ENCODE measurements around the gene TMEM259. TPM values are rescaled to one million over a fixed set of nuclear protein-coding genes. Genes with fewer than 3 reads are reported as not detected.

The TMEM259 gene
- total and polyA plus RNA-seq, 2 of the 13 experiments (the other 11 are each of a cell fraction or from before 2014, with no cell fraction given): 64.7 to 164 TPM

DNA sequence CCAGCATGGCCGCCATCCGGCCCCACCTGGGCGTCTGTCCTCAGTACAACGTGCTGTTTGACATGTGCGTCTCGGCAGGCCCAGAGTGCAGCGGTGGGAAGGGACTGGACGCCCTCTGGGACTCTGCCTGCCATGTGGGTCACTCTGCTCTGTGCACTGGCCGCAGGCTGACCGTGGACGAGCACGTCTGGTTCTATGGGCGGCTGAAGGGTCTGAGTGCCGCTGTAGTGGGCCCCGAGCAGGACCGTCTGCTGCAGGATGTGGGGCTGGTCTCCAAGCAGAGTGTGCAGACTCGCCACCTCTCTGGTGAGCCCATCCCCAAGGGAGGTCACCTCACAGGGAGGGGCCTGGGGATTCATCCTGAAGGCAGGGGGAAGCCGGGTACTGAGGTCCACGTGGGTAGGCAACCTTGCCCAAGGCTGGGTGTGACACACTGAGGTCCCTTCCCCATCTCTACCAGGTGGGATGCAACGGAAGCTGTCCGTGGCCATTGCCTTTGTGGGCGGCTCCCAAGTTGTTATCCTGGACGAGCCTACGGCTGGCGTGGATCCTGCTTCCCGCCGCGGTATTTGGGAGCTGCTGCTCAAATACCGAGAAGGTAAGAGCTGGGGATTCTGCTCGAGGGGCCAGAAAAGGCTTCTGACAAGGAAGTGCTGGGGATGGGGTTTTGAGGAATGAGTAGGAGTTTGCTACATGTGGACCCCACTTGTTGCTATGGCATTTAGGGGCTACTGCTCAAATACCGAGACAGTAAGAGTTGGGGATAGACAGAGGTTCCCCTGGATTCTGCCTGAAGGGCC is 30.3 kb upstream of the TMEM259 start (continued):
- TF ChIP-seq FOXA3 (CRISPR knock-in tag; IDR thresholded peaks at IDR 0.05) (no peak; the same call in 1 of the 2 replicates), PRPF4 (IDR thresholded peaks at IDR 0.05; ENCODE audit: low read depth, low read length, poor library complexity, severe bottlenecking) (no peak), RBAK (CRISPR knock-in tag; IDR thresholded peaks at IDR 0.05) (peak; percentile 40; the same call in 1 of the 2 replicates), KDM5A (IDR thresholded peaks at IDR 0.05; ENCODE audit: borderline replicate concordance, low read length) (no peak), KAT2B (IDR thresholded peaks at IDR 0.05; ENCODE audit: borderline replicate concordance, low read depth, low read length) (no peak), ZNF777 (CRISPR knock-in tag; IDR thresholded peaks at IDR 0.05) (peak; percentile 88), ZNF644 (CRISPR knock-in tag; IDR thresholded peaks at IDR 0.05; ENCODE audit: low read depth) (no peak), MXI1 (IDR thresholded peaks at IDR 0.05; ENCODE audit: borderline replicate concordance, low read depth, low read length) (peak; percentile 72; the same call in 1 of the 3 replicates), TP53 (CRISPR knock-in tag; conservative IDR thresholded peaks at IDR 0.05) (0 out of 2 replicates have a peak, but pooled peaks have one; percentile 43), ZNF282 (IDR thresholded peaks at IDR 0.05; ENCODE audit: partially characterized antibody) (no peak), ZNF552 (CRISPR knock-in tag; IDR thresholded peaks at IDR 0.05; ENCODE audit: borderline replicate concordance) (no peak), ZSCAN25 (CRISPR knock-in tag; IDR thresholded peaks at IDR 0.05) (peak; percentile 69; the same call in 1 of the 2 replicates), FOXM1 (CRISPR knock-in tag; IDR thresholded peaks at IDR 0.05) (no peak)
- TF ChIP-seq, protein P1, sequence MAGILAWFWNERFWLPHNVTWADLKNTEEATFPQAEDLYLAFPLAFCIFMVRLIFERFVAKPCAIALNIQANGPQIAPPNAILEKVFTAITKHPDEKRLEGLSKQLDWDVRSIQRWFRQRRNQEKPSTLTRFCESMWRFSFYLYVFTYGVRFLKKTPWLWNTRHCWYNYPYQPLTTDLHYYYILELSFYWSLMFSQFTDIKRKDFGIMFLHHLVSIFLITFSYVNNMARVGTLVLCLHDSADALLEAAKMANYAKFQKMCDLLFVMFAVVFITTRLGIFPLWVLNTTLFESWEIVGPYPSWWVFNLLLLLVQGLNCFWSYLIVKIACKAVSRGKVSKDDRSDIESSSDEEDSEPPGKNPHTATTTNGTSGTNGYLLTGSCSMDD (CRISPR knock-in tag; IDR thresholded peaks at IDR 0.05): peak; percentile 93; the same call in 1 of the 2 replicates
- TF ChIP-seq, protein P2, sequence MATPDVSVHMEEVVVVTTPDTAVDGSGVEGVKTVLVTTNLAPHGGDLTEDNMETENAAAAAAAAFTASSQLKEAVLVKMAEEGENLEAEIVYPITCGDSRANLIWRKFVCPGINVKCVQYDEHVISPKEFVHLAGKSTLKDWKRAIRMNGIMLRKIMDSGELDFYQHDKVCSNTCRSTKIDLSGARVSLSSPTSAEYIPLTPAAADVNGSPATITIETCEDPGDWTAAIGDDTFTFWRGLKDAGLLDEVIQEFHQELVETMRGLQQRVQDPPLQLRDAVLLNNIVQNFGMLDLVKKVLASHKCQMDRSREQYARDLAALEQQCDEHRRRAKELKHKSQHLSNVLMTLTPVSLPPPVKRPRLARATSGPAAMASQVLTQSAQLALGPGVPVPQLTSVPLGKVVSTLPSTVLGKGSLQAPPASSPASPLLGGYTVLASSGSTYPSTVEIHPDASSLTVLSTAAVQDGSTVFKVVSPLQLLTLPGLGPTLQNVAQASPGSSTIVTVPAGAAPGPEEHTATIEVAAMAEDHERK (CRISPR knock-in tag; IDR thresholded peaks at IDR 0.05; ENCODE audit: low read depth): no peak; the same call in 1 of the 2 replicates
- TF ChIP-seq, protein P3, sequence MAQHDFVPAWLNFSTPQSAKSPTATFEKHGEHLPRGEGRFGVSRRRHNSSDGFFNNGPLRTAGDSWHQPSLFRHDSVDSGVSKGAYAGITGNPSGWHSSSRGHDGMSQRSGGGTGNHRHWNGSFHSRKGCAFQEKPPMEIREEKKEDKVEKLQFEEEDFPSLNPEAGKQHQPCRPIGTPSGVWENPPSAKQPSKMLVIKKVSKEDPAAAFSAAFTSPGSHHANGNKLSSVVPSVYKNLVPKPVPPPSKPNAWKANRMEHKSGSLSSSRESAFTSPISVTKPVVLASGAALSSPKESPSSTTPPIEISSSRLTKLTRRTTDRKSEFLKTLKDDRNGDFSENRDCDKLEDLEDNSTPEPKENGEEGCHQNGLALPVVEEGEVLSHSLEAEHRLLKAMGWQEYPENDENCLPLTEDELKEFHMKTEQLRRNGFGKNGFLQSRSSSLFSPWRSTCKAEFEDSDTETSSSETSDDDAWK (CRISPR knock-in tag; IDR thresholded peaks at IDR 0.05): no peak
- TF ChIP-seq, protein P4, sequence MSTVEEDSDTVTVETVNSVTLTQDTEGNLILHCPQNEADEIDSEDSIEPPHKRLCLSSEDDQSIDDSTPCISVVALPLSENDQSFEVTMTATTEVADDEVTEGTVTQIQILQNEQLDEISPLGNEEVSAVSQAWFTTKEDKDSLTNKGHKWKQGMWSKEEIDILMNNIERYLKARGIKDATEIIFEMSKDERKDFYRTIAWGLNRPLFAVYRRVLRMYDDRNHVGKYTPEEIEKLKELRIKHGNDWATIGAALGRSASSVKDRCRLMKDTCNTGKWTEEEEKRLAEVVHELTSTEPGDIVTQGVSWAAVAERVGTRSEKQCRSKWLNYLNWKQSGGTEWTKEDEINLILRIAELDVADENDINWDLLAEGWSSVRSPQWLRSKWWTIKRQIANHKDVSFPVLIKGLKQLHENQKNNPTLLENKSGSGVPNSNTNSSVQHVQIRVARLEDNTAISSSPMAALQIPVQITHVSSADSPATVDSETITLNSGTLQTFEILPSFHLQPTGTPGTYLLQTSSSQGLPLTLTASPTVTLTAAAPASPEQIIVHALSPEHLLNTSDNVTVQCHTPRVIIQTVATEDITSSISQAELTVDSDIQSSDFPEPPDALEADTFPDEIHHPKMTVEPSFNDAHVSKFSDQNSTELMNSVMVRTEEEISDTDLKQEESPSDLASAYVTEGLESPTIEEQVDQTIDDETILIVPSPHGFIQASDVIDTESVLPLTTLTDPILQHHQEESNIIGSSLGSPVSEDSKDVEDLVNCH (CRISPR knock-in tag; IDR thresholded peaks at IDR 0.05): 0 out of 2 replicates have a peak, but pooled peaks have one; percentile 60
- TF ChIP-seq, protein P5, sequence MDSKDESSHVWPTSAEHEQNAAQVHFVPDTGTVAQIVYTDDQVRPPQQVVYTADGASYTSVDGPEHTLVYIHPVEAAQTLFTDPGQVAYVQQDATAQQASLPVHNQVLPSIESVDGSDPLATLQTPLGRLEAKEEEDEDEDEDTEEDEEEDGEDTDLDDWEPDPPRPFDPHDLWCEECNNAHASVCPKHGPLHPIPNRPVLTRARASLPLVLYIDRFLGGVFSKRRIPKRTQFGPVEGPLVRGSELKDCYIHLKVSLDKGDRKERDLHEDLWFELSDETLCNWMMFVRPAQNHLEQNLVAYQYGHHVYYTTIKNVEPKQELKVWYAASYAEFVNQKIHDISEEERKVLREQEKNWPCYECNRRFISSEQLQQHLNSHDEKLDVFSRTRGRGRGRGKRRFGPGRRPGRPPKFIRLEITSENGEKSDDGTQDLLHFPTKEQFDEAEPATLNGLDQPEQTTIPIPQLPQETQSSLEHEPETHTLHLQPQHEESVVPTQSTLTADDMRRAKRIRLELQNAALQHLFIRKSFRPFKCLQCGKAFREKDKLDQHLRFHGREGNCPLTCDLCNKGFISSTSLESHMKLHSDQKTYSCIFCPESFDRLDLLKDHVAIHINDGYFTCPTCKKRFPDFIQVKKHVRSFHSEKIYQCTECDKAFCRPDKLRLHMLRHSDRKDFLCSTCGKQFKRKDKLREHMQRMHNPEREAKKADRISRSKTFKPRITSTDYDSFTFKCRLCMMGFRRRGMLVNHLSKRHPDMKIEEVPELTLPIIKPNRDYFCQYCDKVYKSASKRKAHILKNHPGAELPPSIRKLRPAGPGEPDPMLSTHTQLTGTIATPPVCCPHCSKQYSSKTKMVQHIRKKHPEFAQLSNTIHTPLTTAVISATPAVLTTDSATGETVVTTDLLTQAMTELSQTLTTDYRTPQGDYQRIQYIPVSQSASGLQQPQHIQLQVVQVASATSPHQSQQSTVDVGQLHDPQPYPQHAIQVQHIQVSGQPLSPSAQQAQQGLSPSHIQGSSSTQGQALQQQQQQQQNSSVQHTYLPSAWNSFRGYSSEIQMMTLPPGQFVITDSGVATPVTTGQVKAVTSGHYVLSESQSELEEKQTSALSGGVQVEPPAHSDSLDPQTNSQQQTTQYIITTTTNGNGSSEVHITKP (CRISPR knock-in tag; IDR thresholded peaks at IDR 0.05; ENCODE audit: low read depth): 0 out of 2 replicates have a peak, but pooled peaks have one; percentile 13

Data from HepG2 (cell line).